Endothelial cell of umbilical vein (primary cell): ENCODE data around the gene RIPOR3. TPM values are rescaled to one million over a fixed set of nuclear protein-coding genes. Genes with fewer than 3 reads are reported as not detected.

ENCODE experiments used
- BruUV-seq: library from RNA; stranded (reverse); fragments of 400-500 nt; replicated peaks from 2 replicates; lab custom pipeline; 2021; lab: Mats Ljungman, UMichigan
- CTCF ChIA-PET: fragments of 300-600, 350-600 bp; sonication (Branson Sonifier 250); formaldehyde crosslinking; loops from one replicate; lab custom pipeline; 2021; ENCODE audit warnings: antibody characterized with exemption, inconsistent platforms; lab: Charles Lee
- POLR2A ChIA-PET: fragments of 300-600, 350-600 bp; sonication (Branson Sonifier 250); formaldehyde crosslinking; loops from one replicate; lab custom pipeline; 2021; ENCODE audit warnings: antibody characterized with exemption, inconsistent platforms; lab: Charles Lee
- DNase-seq: peaks from one replicate; pipeline ENCODE4 v3.0.0-alpha.2; 2011; ENCODE audit warnings: low read depth, low spot score
- FAIRE-seq: peaks from 2 replicates; lab custom pipeline; 2011; peaks lifted over from hg19 to GRCh38; lab: Jason Lieb, UNC
- H2AFZ ChIP-seq: 2 replicates; pipeline ENCODE4 v1.6.0; 2012; ENCODE audit warnings: low read depth, low read length, control low read depth, inconsistent platforms
- H3K27ac ChIP-seq: 2 replicates; pipeline ENCODE4 v1.5.1; 2011; ENCODE audit warnings: low read depth, mild to moderate bottlenecking, control low read depth, low read length, moderate library complexity; ENCODE audit not compliant: insufficient read depth
- H3K27me3 ChIP-seq, 2 experiments: 2 replicates each; pipeline versions ENCODE4 v1.6.0 to v1.6.1; 2011; ENCODE audit warnings: low read length in 2 of 2, mixed read lengths in 1 of 2; ENCODE audit not compliant: control insufficient read depth in 2 of 2, insufficient read depth in 2 of 2
- H3K36me3 ChIP-seq, 2 experiments: 2 replicates in 1 of 2; 3 replicates in 1 of 2; pipeline ENCODE4 v1.5.1; 2011; ENCODE audit warnings: low read length in 2 of 2, mild to moderate bottlenecking in 1 of 2, moderate library complexity in 1 of 2; ENCODE audit not compliant: control insufficient read depth in 2 of 2, insufficient read depth in 2 of 2; ENCODE audit errors: extremely low read depth in 1 of 2
- H3K4me1 ChIP-seq: 3 replicates; pipeline ENCODE4 v1.5.1; 2011; ENCODE audit warnings: mild to moderate bottlenecking, low read length; ENCODE audit not compliant: control insufficient read depth, insufficient read depth; ENCODE audit errors: extremely low read depth
- H3K4me2 ChIP-seq: 2 replicates; pipeline ENCODE4 v1.6.1; 2011; ENCODE audit warnings: low read length, control low read depth, mixed read lengths; ENCODE audit not compliant: insufficient read depth
- H3K4me3 ChIP-seq, 3 experiments: fragments of 200-600 bp in 1 of 3; sonication (generic), shearing (Covaris generic) in 1 of 3; replicated peaks in 1 of 3; 2 replicates each; pipeline ENCODE4 v1.5.1; 2011 to 2016; ENCODE audit warnings: control low read depth in 3 of 3, low read length in 3 of 3, mild to moderate bottlenecking in 2 of 3, inconsistent platforms in 1 of 3, low read depth in 1 of 3, moderate library complexity in 1 of 3; ENCODE audit not compliant: insufficient read depth in 1 of 3
- H3K79me2 ChIP-seq: 2 replicates; pipeline ENCODE4 v1.6.0; 2012; ENCODE audit warnings: low read length, inconsistent platforms; ENCODE audit not compliant: control insufficient read depth, insufficient read depth
- H3K9ac ChIP-seq: replicated peaks from 2 replicates; pipeline ENCODE3; 2011; ENCODE audit warnings: low read length, control low read depth; ENCODE audit not compliant: insufficient read depth; ENCODE audit errors: extremely low read depth
- H3K9me1 ChIP-seq: replicated peaks from 3 replicates; pipeline ENCODE4 v1.6.0; 2011; ENCODE audit warnings: mild to moderate bottlenecking, low read length; ENCODE audit not compliant: control insufficient read depth, insufficient read depth; ENCODE audit errors: extremely low read depth
- H3K9me3 ChIP-seq: replicated peaks from 2 replicates; pipeline ENCODE4 v1.5.1; 2012; ENCODE audit warnings: low read length, inconsistent platforms; ENCODE audit not compliant: control insufficient read depth, insufficient read depth
- H4K20me1 ChIP-seq: replicated peaks from 2 replicates; pipeline ENCODE3; 2011; ENCODE audit warnings: mild to moderate bottlenecking, low read length; ENCODE audit not compliant: control insufficient read depth, insufficient read depth; ENCODE audit errors: extremely low read depth
- EZH2 ChIP-seq: IDR thresholded peaks from 2 replicates; pipeline ENCODE4 v1.6.1; 2012; ENCODE audit warnings: borderline replicate concordance, low read depth, mild to moderate bottlenecking, moderate library complexity, low read length, inconsistent platforms; ENCODE audit not compliant: severe bottlenecking
- FOS ChIP-seq: IDR thresholded peaks from 2 replicates; pipeline ENCODE4 v1.6.1; 2011; ENCODE audit warnings: mild to moderate bottlenecking, low read length, moderate library complexity, borderline replicate concordance; ENCODE audit not compliant: insufficient read depth
- GATA2 ChIP-seq: IDR thresholded peaks from 2 replicates; pipeline ENCODE4 v1.7.0; 2011; ENCODE audit warnings: low read depth, mild to moderate bottlenecking, moderate library complexity, mixed read lengths, low read length; ENCODE audit not compliant: insufficient read length, insufficient read depth
- JUN ChIP-seq: IDR thresholded peaks from 2 replicates; pipeline ENCODE4 v1.6.1; 2011; ENCODE audit warnings: borderline replicate concordance, low read depth; ENCODE audit not compliant: insufficient read length, insufficient read depth
- MYC ChIP-seq: IDR thresholded peaks from one replicate; pipeline ENCODE4 v1.6.1; 2011; ENCODE audit warnings: mild to moderate bottlenecking, low read depth, low read length
- POLR2A ChIP-seq: IDR thresholded peaks from 2 replicates; pipeline ENCODE4 v1.6.1; 2012; ENCODE audit warnings: low read depth, mild to moderate bottlenecking, control low read depth, low read length
- POLR2AphosphoS5 ChIP-seq: IDR thresholded peaks from 2 replicates; pipeline ENCODE4 v1.6.1; 2012; ENCODE audit warnings: low read depth, mild to moderate bottlenecking, control low read depth, low read length, moderate library complexity; ENCODE audit not compliant: insufficient read depth
- dilution Hi-C: fragments of 300-500 bp; cut with MboI; formaldehyde crosslinking; loops from one replicate; pipeline ENCODE4 v1.15.0; 2019; ENCODE audit warnings: low sequenced_read_pairs; ENCODE audit not compliant: extremely low pct_ligation_motif_present
- intact Hi-C: fragments of 100-400 bp; cut with micrococcal nuclease; formaldehyde crosslinking; loops from one replicate; pipeline ENCODE4 v1.10.0; 2022
- polyA plus RNA-seq, 4 experiments: library from polyadenylated mRNA; depleted of rRNA in 3 of 4; stranded (reverse) in 3 of 4; unstranded in 1 of 4; fragments of >200 nt; gene quantifications; 2 replicates each; pipeline versions ENCODE4 v1.2.1 to v1.2.3, GENCODE V29; 2011 to 2012; ENCODE audit warnings: missing spikeins in 1 of 4
- total RNA-seq: library from RNA; stranded (reverse); gene quantifications from 2 replicates; pipeline ENCODE4 v1.2.3, GENCODE V29; 2021
- TF ChIP-seq, protein P1 (sequence below), 2 donors: IDR thresholded peaks; 1 replicate in 1 of 2; 2 replicates in 1 of 2; pipeline ENCODE4 v1.5.1; 2011; ENCODE audit warnings: low read length in 2 of 2, mild to moderate bottlenecking in 2 of 2, moderate library complexity in 2 of 2, control low read depth in 1 of 2, inconsistent platforms in 1 of 2, low read depth in 1 of 2; ENCODE audit not compliant: insufficient read depth in 1 of 2; ENCODE audit errors: extremely low read depth in 1 of 2
- TF ChIP-seq, protein P2 (sequence below): IDR thresholded peaks from 2 replicates; pipeline ENCODE4 v1.6.1; 2011; ENCODE audit not compliant: insufficient read depth, insufficient read length

Gene RIPOR3
- total and polyA plus RNA-seq, 2 donors (not counting 3 experiments of a cell fraction or from before 2014, with no cell fraction given): not detected

DNA sequence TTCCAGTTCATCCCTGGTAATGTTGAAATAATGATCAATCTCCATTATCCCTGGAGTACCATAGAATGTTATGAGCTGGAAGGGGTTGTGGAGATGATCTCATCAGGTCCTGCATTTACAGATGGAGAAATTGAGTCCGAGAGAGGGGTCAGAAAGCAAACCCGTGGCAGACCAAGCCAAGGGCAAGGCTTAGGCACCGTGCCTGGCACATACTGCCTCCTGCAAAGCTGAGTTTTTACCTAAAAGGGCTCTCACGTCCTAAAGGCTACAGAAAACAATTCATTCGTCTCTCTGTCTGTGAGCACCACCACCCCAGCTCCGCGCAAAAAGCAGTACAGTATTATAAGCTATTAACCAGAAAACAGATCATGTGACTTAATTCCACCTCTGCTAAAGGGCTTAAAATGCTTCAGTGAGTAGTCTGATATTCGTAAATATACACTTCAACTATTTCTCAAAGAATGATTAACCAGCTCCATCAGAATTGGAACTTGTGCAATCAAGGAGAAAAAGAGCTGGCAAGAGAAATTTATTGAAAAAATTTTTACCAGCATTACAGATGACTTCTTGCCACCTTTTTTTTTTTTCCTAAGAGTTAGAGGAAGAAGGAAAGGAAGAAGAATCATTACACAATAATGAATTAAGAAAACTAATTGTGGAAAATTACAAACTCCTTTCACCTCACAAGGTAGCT is 36.6 kb upstream of the RIPOR3 start:
- Histone ChIP-seq H3K9me1 (no peaks in the 10 kb centered on the region), H3K79me2 (no peaks in the 10 kb centered on the region), H3K4me1 (no peaks in the 10 kb centered on the region), H3K4me3 (no peak overlapping the region), H3K9me3 (no peaks in the 10 kb centered on the region), H3K36me3 (no peaks in the 10 kb centered on the region), H3K27me3 (peaks cover 22 to 24% of the 10 kb centered on the region in 2 experiments), H3K9ac (no peak overlapping the region), H2AFZ (no peak overlapping the region), H3K4me2 (no peak overlapping the region), H3K27ac (no peak overlapping the region), H4K20me1 (no peaks in the 10 kb centered on the region)
- DNase-seq (no peak), FAIRE-seq (no peak)
- ChIA-PET POLR2A (no interaction called here), CTCF (interaction anchor here (0.8 to 3.4 kb wide), 4 partner anchors 11 to 102 kb away, joined by 3 to 25 read pairs (median 3); no protein-coding TSS in a partner anchor)
- TF ChIP-seq GATA2: no peak
- no peak for TF ChIP-seq MYC
- no peak for TF ChIP-seq POLR2A
- TF ChIP-seq POLR2AphosphoS5: no peak
- TF ChIP-seq, protein P1, sequence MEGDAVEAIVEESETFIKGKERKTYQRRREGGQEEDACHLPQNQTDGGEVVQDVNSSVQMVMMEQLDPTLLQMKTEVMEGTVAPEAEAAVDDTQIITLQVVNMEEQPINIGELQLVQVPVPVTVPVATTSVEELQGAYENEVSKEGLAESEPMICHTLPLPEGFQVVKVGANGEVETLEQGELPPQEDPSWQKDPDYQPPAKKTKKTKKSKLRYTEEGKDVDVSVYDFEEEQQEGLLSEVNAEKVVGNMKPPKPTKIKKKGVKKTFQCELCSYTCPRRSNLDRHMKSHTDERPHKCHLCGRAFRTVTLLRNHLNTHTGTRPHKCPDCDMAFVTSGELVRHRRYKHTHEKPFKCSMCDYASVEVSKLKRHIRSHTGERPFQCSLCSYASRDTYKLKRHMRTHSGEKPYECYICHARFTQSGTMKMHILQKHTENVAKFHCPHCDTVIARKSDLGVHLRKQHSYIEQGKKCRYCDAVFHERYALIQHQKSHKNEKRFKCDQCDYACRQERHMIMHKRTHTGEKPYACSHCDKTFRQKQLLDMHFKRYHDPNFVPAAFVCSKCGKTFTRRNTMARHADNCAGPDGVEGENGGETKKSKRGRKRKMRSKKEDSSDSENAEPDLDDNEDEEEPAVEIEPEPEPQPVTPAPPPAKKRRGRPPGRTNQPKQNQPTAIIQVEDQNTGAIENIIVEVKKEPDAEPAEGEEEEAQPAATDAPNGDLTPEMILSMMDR (IDR thresholded peaks at IDR 0.05; ENCODE audit: extremely low read depth in 1 of 2, insufficient read depth in 1 of 2, low read depth in 1 of 2, low read length in 2 of 2): no peak
- TF ChIP-seq EZH2: no peak
- TF ChIP-seq FOS: no peak
- no peak for TF ChIP-seq JUN
- TF ChIP-seq, protein P2, sequence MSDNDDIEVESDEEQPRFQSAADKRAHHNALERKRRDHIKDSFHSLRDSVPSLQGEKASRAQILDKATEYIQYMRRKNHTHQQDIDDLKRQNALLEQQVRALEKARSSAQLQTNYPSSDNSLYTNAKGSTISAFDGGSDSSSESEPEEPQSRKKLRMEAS: no peak
- dilution Hi-C loops (no loop called here), intact Hi-C loops (no loop called here)
- no TSS peak for BruUV-seq
